ENCODE measurements around the gene BACE1. TPM values are rescaled to one million over a fixed set of nuclear protein-coding genes. Genes with fewer than 3 reads are reported as not detected.

Gene BACE1
- total and polyA plus RNA-seq, 2 of the 13 experiments (the other 11 are each of a cell fraction or from before 2014, with no cell fraction given): 7.5 to 17.9 TPM

GRCh38 chr11:117299351-117300282 lies 16.4 kb downstream of the BACE1 start (continued):
- peak; percentile 86 for TF ChIP-seq ZBTB7A (CRISPR knock-in tag; IDR thresholded peaks at IDR 0.05)
- no peak for TF ChIP-seq CERS6 (CRISPR knock-in tag; IDR thresholded peaks at IDR 0.05)
- no peak for TF ChIP-seq NFIB (CRISPR knock-in tag; IDR thresholded peaks at IDR 0.05; ENCODE audit: borderline replicate concordance)
- TF ChIP-seq, protein P1, sequence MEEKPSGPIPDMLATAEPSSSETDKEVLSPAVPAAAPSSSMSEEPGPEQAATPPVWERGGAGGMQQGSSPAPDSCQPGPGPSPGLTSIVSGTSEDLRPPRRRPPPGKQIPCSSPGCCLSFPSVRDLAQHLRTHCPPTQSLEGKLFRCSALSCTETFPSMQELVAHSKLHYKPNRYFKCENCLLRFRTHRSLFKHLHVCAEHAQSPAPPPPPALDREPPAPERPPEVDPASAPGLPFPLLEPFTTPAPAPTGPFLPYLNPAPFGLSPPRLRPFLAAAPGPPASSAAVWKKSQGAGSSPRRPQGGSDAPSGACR (CRISPR knock-in tag; IDR thresholded peaks at IDR 0.05): no peak
- TF ChIP-seq AGO2 (optimal IDR thresholded peaks at IDR 0.05; ENCODE audit: low read depth, low read length): no peak
- TF ChIP-seq CBFB (CRISPR knock-in tag; IDR thresholded peaks at IDR 0.05): no peak
- TF ChIP-seq TRIM24 (CRISPR knock-in tag; IDR thresholded peaks at IDR 0.05): no peak
- no peak for TF ChIP-seq RFXANK (CRISPR knock-in tag; IDR thresholded peaks at IDR 0.05)
- no peak for TF ChIP-seq MTA3 (CRISPR knock-in tag; IDR thresholded peaks at IDR 0.05)
- TF ChIP-seq, protein P2, sequence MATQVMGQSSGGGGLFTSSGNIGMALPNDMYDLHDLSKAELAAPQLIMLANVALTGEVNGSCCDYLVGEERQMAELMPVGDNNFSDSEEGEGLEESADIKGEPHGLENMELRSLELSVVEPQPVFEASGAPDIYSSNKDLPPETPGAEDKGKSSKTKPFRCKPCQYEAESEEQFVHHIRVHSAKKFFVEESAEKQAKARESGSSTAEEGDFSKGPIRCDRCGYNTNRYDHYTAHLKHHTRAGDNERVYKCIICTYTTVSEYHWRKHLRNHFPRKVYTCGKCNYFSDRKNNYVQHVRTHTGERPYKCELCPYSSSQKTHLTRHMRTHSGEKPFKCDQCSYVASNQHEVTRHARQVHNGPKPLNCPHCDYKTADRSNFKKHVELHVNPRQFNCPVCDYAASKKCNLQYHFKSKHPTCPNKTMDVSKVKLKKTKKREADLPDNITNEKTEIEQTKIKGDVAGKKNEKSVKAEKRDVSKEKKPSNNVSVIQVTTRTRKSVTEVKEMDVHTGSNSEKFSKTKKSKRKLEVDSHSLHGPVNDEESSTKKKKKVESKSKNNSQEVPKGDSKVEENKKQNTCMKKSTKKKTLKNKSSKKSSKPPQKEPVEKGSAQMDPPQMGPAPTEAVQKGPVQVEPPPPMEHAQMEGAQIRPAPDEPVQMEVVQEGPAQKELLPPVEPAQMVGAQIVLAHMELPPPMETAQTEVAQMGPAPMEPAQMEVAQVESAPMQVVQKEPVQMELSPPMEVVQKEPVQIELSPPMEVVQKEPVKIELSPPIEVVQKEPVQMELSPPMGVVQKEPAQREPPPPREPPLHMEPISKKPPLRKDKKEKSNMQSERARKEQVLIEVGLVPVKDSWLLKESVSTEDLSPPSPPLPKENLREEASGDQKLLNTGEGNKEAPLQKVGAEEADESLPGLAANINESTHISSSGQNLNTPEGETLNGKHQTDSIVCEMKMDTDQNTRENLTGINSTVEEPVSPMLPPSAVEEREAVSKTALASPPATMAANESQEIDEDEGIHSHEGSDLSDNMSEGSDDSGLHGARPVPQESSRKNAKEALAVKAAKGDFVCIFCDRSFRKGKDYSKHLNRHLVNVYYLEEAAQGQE (IDR thresholded peaks at IDR 0.05; ENCODE audit: borderline replicate concordance in 1 of 2, low read depth in 1 of 2, low read length in 2 of 2): 0 out of 4 replicates have a peak, but pooled peaks of 1 of the 2 experiments have one; percentile 8
- TF ChIP-seq IRF9 (CRISPR knock-in tag; IDR thresholded peaks at IDR 0.05; ENCODE audit: borderline replicate concordance): no peak
- no peak for TF ChIP-seq HNRNPK (IDR thresholded peaks at IDR 0.05; ENCODE audit: low read depth, low read length, poor library complexity, severe bottlenecking)
- no peak for TF ChIP-seq ZMYM3 (CRISPR knock-in tag; IDR thresholded peaks at IDR 0.05)
- TF ChIP-seq, protein P3, sequence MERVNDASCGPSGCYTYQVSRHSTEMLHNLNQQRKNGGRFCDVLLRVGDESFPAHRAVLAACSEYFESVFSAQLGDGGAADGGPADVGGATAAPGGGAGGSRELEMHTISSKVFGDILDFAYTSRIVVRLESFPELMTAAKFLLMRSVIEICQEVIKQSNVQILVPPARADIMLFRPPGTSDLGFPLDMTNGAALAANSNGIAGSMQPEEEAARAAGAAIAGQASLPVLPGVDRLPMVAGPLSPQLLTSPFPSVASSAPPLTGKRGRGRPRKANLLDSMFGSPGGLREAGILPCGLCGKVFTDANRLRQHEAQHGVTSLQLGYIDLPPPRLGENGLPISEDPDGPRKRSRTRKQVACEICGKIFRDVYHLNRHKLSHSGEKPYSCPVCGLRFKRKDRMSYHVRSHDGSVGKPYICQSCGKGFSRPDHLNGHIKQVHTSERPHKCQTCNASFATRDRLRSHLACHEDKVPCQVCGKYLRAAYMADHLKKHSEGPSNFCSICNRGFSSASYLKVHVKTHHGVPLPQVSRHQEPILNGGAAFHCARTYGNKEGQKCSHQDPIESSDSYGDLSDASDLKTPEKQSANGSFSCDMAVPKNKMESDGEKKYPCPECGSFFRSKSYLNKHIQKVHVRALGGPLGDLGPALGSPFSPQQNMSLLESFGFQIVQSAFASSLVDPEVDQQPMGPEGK (CRISPR knock-in tag; IDR thresholded peaks at IDR 0.05): peak; percentile 98
- TF ChIP-seq TERF1 (CRISPR knock-in tag; IDR thresholded peaks at IDR 0.05): no peak
- peak; percentile 31; the same call in 1 of the 2 replicates for TF ChIP-seq ZBTB38 (CRISPR knock-in tag; IDR thresholded peaks at IDR 0.05)
- TF ChIP-seq, protein P4, sequence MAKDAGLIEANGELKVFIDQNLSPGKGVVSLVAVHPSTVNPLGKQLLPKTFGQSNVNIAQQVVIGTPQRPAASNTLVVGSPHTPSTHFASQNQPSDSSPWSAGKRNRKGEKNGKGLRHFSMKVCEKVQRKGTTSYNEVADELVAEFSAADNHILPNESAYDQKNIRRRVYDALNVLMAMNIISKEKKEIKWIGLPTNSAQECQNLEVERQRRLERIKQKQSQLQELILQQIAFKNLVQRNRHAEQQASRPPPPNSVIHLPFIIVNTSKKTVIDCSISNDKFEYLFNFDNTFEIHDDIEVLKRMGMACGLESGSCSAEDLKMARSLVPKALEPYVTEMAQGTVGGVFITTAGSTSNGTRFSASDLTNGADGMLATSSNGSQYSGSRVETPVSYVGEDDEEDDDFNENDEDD (CRISPR knock-in tag; IDR thresholded peaks at IDR 0.05; ENCODE audit: borderline replicate concordance): no peak
